ENCODE results near the gene SSC4D.
"Not testable (repeated sequence)": the region's sequence is repeated elsewhere in the genome, so short reads cannot be mapped to it uniquely, and the experiment has no call there.

Gene SSC4D

GRCh38 chr7:76381814-76382213 lies 27.7 kb downstream of the SSC4D start:
- DNase-seq = no peak

GRCh38 chr7:76380623-76380966 lies 28.9 kb downstream of the SSC4D start:
- no peak for DNase-seq

GRCh38 chr7:76377186-76377918 lies 32.1 kb downstream of the SSC4D start:
- no peak for DNase-seq

- DNase-seq = no peak
Measured at GRCh38 chr7:76375251-76375650, 34.2 kb downstream of the SSC4D start.

- no peak for DNase-seq
Measured at GRCh38 chr7:76372984-76373833, 36.3 kb downstream of the SSC4D start.

- DNase-seq = no peak
Measured at GRCh38 chr7:76371396-76371795, 38.1 kb downstream of the SSC4D start.

GRCh38 chr7:76369018-76369417 lies 40.5 kb downstream of the SSC4D start:
- DNase-seq = no peak

GRCh38 chr7:76368190-76368589 lies 41.3 kb downstream of the SSC4D start:
- no peak for DNase-seq

- DNase-seq = no peak
Measured at GRCh38 chr7:76364198-76364584, 45.3 kb downstream of the SSC4D start.

- not testable (repeated sequence) for DNase-seq
Measured at GRCh38 chr7:76363754-76364153, 45.7 kb downstream of the SSC4D start.

- no peak for DNase-seq
Measured at GRCh38 chr7:76359978-76360638, 49.4 kb downstream of the SSC4D start.

GRCh38 chr7:76359111-76359977 lies 50.2 kb downstream of the SSC4D start:
- DNase-seq = peak; percentile 97

- no peak for DNase-seq
Measured at GRCh38 chr7:76358481-76359110, 50.9 kb downstream of the SSC4D start, which contains the start of gene YWHAG. Gene YWHAG (minus strand): TSS chr7:76358991. CDS start chr7:76358808, 183 bp downstream.

- DNase-seq = peak; percentile 79
Measured at GRCh38 chr7:76358011-76358480, 51.5 kb downstream of the SSC4D start.

GRCh38 chr7:76357475-76358010 lies 52.0 kb downstream of the SSC4D start:
- no peak for DNase-seq

GRCh38 chr7:76356823-76357222 lies 52.7 kb downstream of the SSC4D start:
- DNase-seq = no peak

- DNase-seq = no peak
Measured at GRCh38 chr7:76356115-76356514, 53.4 kb downstream of the SSC4D start.

GRCh38 chr7:76354981-76355730 lies 54.3 kb downstream of the SSC4D start:
- DNase-seq = no peak

- DNase-seq = no peak
Measured at GRCh38 chr7:76354516-76354915, 55.0 kb downstream of the SSC4D start.

- DNase-seq = no peak
Measured at GRCh38 chr7:76353744-76354143, 55.8 kb downstream of the SSC4D start.

- DNase-seq = no peak
Measured at GRCh38 chr7:76352193-76352592, 57.3 kb downstream of the SSC4D start.
